H7 (cell line): ENCODE results near the gene KMT2E. TPM values are rescaled to one million over a fixed set of nuclear protein-coding genes. Genes with fewer than 3 reads are reported as not detected.
"Not testable (repeated sequence)": the region's sequence is repeated elsewhere in the genome, so short reads cannot be mapped to it uniquely, and the experiment has no call there.

ENCODE experiments used
- DNase-seq: peaks from one replicate; pipeline ENCODE4 v3.0.0; 2012
- H3K27me3 ChIP-seq: 2 replicates; pipeline ENCODE4 v1.6.0; 2011; ENCODE audit warnings: mild to moderate bottlenecking, low read length; ENCODE audit not compliant: control insufficient read depth, insufficient read depth
- H3K36me3 ChIP-seq: replicated peaks from 2 replicates; pipeline ENCODE4 v1.5.1; 2011; ENCODE audit warnings: low read length; ENCODE audit not compliant: control insufficient read depth, insufficient read depth
- H3K4me3 ChIP-seq: 2 replicates; pipeline ENCODE4 v1.5.1; 2011; ENCODE audit warnings: low read depth, mild to moderate bottlenecking, control low read depth, low read length, moderate library complexity; ENCODE audit not compliant: insufficient read depth
- total RNA-seq: library from RNA; depleted of rRNA; stranded (reverse); fragments of >200 nt; shearing (Covaris generic); gene quantifications from 2 replicates; pipeline ENCODE4 v1.2.3, GENCODE V29; 2014; rRNA removed

KMT2E gene, protein sequence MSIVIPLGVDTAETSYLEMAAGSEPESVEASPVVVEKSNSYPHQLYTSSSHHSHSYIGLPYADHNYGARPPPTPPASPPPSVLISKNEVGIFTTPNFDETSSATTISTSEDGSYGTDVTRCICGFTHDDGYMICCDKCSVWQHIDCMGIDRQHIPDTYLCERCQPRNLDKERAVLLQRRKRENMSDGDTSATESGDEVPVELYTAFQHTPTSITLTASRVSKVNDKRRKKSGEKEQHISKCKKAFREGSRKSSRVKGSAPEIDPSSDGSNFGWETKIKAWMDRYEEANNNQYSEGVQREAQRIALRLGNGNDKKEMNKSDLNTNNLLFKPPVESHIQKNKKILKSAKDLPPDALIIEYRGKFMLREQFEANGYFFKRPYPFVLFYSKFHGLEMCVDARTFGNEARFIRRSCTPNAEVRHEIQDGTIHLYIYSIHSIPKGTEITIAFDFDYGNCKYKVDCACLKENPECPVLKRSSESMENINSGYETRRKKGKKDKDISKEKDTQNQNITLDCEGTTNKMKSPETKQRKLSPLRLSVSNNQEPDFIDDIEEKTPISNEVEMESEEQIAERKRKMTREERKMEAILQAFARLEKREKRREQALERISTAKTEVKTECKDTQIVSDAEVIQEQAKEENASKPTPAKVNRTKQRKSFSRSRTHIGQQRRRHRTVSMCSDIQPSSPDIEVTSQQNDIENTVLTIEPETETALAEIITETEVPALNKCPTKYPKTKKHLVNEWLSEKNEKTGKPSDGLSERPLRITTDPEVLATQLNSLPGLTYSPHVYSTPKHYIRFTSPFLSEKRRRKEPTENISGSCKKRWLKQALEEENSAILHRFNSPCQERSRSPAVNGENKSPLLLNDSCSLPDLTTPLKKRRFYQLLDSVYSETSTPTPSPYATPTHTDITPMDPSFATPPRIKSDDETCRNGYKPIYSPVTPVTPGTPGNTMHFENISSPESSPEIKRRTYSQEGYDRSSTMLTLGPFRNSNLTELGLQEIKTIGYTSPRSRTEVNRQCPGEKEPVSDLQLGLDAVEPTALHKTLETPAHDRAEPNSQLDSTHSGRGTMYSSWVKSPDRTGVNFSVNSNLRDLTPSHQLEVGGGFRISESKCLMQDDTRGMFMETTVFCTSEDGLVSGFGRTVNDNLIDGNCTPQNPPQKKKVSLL (N-terminal part only)
- 19.7 and 36.8 TPM in 2 replicates for total RNA-seq

- Histone ChIP-seq H3K4me3 (peak within 1 kb of the TSS; percentile 97), H3K27me3 (no peaks in the 10 kb centered on the region), H3K36me3 (no peaks in the 10 kb centered on the region)
- peak; percentile 88 for DNase-seq
Observed at GRCh38 chr7:105013816-105014692, at the start of gene KMT2E. Gene KMT2E (plus strand): TSS chr7:105014205. CDS start chr7:105040953, 26,748 bp downstream.

- no peaks in the 10 kb centered on the region for H3K36me3 ChIP-seq
- no peak overlapping the region for H3K4me3 ChIP-seq
- H3K27me3 ChIP-seq: no peaks in the 10 kb centered on the region
- DNase-seq: no peak
Observed at GRCh38 chr7:104964626-104965236, 49.3 kb upstream of the KMT2E start.

GRCh38 chr7:104966022-104966421 lies 48.0 kb upstream of the KMT2E start:
- Histone ChIP-seq H3K4me3 (no peak overlapping the region), H3K36me3 (no peaks in the 10 kb centered on the region), H3K27me3 (no peaks in the 10 kb centered on the region)
- DNase-seq: no peak

- H3K27me3 ChIP-seq: no peaks in the 10 kb centered on the region
- DNase-seq: no peak
Observed at GRCh38 chr7:104967088-104967487, 46.9 kb upstream of the KMT2E start.

DNA sequence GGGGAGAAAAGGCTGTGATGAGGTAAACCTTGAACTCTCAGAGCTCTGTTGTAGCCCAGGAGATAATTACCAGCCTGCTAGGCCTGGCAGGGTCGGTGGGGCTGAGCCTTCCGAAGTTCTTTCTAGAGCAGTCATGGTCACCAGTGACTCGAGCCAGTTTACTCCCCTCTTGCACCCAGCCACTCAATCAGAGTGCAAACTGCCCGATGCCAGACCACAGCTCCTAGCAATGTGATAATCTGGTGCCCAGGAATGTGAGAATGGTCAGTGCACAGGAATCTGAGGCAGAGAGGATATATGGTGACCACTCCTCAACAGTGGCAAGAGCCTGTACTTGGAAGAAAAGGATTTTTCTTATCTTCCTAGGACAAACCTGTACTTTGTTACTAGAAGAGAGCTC lies 46.4 kb upstream of the KMT2E start:
- Histone ChIP-seq H3K4me3 (no peak overlapping the region), H3K27me3 (no peaks in the 10 kb centered on the region), H3K36me3 (no peaks in the 10 kb centered on the region)
- no peak for DNase-seq

More at GRCh38 chr7:104967088-104967487, 46.9 kb upstream of the KMT2E start:
- no peaks in the 10 kb centered on the region for H3K36me3 ChIP-seq
- H3K4me3 ChIP-seq: no peak overlapping the region

DNA sequence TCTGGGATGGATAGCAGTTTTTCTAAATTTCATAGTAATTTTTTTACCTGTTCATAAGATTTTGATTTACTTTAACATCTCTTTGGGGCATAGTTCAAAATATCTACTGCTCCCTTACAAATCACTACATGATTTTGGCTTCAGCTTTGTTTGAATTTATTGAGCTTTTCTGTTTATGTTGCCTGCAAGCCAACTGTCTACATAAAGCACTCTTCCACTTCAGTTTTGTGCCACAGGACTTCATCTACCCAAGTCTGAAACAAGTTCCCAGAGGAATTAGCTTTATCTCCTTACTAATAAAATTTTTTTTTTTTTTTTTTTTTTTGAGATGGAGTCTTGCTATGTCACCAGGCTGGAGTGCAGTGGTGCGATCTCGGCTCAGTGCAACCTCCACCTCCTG lies 45.4 kb upstream of the KMT2E start:
- H3K4me3 ChIP-seq: no peak overlapping the region
- no peak for DNase-seq
- no peaks in the 10 kb centered on the region for H3K27me3 ChIP-seq
- H3K36me3 ChIP-seq: no peaks in the 10 kb centered on the region

DNA sequence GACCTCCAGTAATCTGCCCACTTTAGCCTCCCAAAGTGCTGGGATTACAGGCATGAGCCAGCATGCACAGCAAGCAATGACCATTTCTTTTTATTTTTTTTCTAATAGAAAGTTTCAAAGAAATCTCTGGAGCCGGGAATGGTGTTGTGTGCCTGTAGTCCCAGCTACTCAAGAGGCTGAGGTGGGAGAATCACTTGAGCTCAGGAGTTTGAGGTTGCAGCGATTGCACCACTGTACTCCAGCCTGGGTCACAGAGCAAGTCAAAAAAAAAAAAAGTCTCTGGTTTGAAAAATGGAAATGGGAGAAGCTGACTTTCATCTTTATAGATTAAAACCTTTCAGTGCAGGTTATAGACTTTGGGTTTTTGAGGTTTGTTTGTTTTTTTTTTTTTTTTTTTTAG lies 44.8 kb upstream of the KMT2E start:
- DNase-seq: no peak
- Histone ChIP-seq H3K36me3 (no peaks in the 10 kb centered on the region), H3K4me3 (no peak overlapping the region)

GRCh38 chr7:104971290-104972071 lies 42.5 kb upstream of the KMT2E start:
- DNase-seq: no peak
- Histone ChIP-seq H3K27me3 (no peaks in the 10 kb centered on the region), H3K4me3 (no peak overlapping the region), H3K36me3 (no peaks in the 10 kb centered on the region)

More for the DNA sequence above, 44.8 kb upstream of the KMT2E start:
- no peaks in the 10 kb centered on the region for H3K27me3 ChIP-seq

DNA sequence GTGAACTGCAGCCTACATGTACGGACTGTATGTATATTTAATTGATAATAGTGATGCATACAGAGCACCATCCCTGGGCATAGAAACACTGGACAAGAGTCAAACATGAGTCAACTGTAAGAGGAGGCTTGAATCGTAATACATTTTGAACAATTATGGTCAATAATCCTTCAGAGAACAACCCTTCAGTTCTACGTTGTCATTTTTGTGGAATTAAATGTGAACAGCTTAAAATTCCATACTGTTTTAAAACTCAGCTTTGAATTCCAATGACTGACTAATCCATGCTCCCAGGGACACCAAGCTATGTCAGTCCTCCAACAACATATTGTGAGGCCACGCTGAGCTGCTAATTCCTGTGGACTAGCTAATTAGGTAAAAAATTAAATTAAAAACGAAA lies 41.5 kb upstream of the KMT2E start:
- Histone ChIP-seq H3K36me3 (no peaks in the 10 kb centered on the region), H3K4me3 (no peak overlapping the region), H3K27me3 (no peaks in the 10 kb centered on the region)
- no peak for DNase-seq

DNA sequence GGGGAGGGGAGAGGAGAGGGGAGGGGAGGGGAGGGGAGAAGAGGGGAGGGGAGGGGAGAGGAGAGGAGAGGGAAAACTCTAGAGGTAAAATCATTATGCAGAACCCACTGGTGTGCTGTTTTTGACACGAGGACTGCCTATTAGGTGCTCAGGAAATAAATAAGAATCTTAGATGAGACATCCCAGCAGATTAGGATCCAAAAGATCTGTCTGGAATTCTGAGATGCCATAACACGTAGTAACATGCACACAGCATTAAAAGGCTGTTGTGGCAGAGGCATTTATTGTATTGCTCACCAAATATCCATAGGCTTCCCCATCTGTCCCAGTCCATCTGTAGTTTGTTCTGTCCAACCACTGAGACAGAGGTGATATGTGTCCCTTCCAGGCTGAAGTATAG lies 40.8 kb upstream of the KMT2E start:
- Histone ChIP-seq H3K4me3 (no peak overlapping the region), H3K36me3 (no peaks in the 10 kb centered on the region), H3K27me3 (no peaks in the 10 kb centered on the region)
- no peak for DNase-seq

DNA sequence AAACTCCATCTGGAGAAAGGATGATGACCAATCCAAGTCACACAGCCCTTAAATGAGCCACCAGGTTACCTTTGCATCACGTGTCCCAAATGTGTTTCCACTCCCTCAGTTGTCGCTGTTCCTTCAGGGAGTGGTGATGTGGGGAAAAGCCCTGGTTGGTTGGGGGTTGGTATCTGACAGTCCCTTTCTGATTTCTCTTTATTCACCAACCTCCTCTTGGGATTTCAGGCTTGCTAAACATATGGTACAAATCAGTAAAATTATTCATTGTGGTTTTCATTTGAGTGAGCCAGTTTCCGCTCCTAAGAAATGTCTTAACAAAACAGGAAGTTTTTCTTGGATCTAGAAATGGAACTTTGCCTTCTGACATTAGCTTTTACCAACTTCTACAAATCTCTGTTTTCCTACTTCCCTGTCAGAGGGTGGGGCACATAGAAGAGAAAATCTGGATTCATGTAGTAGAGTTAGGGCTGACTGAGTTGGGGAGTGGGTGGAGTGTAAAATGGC lies 40.0 kb upstream of the KMT2E start:
- Histone ChIP-seq H3K27me3 (no peaks in the 10 kb centered on the region), H3K4me3 (no peak overlapping the region), H3K36me3 (no peaks in the 10 kb centered on the region)
- no peak for DNase-seq

GRCh38 chr7:104975553-104975952 lies 38.5 kb upstream of the KMT2E start:
- H3K27me3 ChIP-seq, DNase-seq, H3K36me3 ChIP-seq, H3K4me3 ChIP-seq: not testable (repeated sequence)
